Endodermal cell (in vitro differentiated cells): Measurements from ENCODE around the gene CUX1. TPM values are rescaled to one million over a fixed set of nuclear protein-coding genes. Genes with fewer than 3 reads are reported as not detected.

Experiments used
- DNase-seq: peaks from one replicate; pipeline ENCODE4 v3.0.0-alpha.2; 2017
- H3K27ac ChIP-seq: 2 replicates; pipeline ENCODE4 v1.5.1; 2013; ENCODE audit warnings: mild to moderate bottlenecking, low read depth, low read length, moderate library complexity
- H3K27me3 ChIP-seq: 2 replicates; pipeline ENCODE4 v1.6.1; 2013; ENCODE audit warnings: mild to moderate bottlenecking, low read length, moderate library complexity; ENCODE audit not compliant: insufficient read depth, control insufficient read depth, poor library complexity, severe bottlenecking
- H3K36me3 ChIP-seq: 2 replicates; pipeline ENCODE4 v1.7.0; 2013; ENCODE audit warnings: mild to moderate bottlenecking, low read length, moderate library complexity; ENCODE audit not compliant: control insufficient read depth, insufficient read depth
- H3K4me1 ChIP-seq: one replicate; pipeline ENCODE4 v1.7.0; 2013; ENCODE audit warnings: low read length; ENCODE audit not compliant: control insufficient read depth, insufficient read depth
- H3K4me3 ChIP-seq: 2 replicates; pipeline ENCODE4 v1.5.1; 2013; ENCODE audit warnings: mild to moderate bottlenecking, low read length, moderate library complexity
- H3K9ac ChIP-seq: 2 replicates; pipeline ENCODE4 v1.6.1; 2013; ENCODE audit warnings: mild to moderate bottlenecking, low read length, moderate library complexity; ENCODE audit not compliant: poor library complexity, severe bottlenecking; ENCODE audit errors: extremely low read depth
- H3K9me3 ChIP-seq: 2 replicates; pipeline ENCODE4 v1.6.1; 2013; ENCODE audit warnings: mild to moderate bottlenecking, low read length, moderate library complexity; ENCODE audit not compliant: control insufficient read depth
- H3K27ac Mint-ChIP-seq: 2 replicates; pipeline ENCODE4 v1.8.0; 2020; ENCODE audit warnings: mixed read lengths
- H3K27me3 Mint-ChIP-seq: 2 replicates; pipeline ENCODE4 v1.8.0; 2021; ENCODE audit warnings: mild to moderate bottlenecking, mixed read lengths; ENCODE audit not compliant: insufficient read depth
- H3K36me3 Mint-ChIP-seq: 2 replicates; pipeline ENCODE4 v1.8.0; 2020; ENCODE audit warnings: low read depth, mixed read lengths
- H3K4me1 Mint-ChIP-seq: 2 replicates; pipeline ENCODE4 v1.8.0; 2020; ENCODE audit warnings: mixed read lengths
- H3K4me3 Mint-ChIP-seq: 2 replicates; pipeline ENCODE4 v1.8.0; 2020; ENCODE audit warnings: mild to moderate bottlenecking, moderate library complexity, mixed read lengths
- H3K9me3 Mint-ChIP-seq: 2 replicates; pipeline ENCODE4 v1.8.0; 2020; ENCODE audit warnings: mild to moderate bottlenecking, mixed read lengths
- CTCF ChIP-seq: fragments of 200-600 bp; sonication (generic); conservative IDR thresholded peaks from 2 replicates; pipeline ENCODE4 v1.5.0; 2021; ENCODE audit warnings: antibody characterized with exemption, mild to moderate bottlenecking
- WGBS, 2 experiments: methylation state at CpG; one replicate each; pipeline versions ENCODE4 v1.1.5 to v1.1.7; 2013; ENCODE audit warnings: missing lambda C conversion rate in 2 of 2, mixed read lengths in 1 of 2; ENCODE audit not compliant: insufficient coverage in 1 of 2, insufficient read length in 1 of 2; 5-methylcytosine and 5-hydroxymethylcytosine counted together
- total RNA-seq, 2 donors: library from RNA; stranded (reverse); fragmentation: NEBNext Ultra II Directional in 1 of 2; extraction: Animal tissue kit (Norgen Biotek cat#: 25700) in 1 of 2; gene quantifications; 2 replicates in 1 of 2; 3 replicates in 1 of 2; pipeline ENCODE4 v1.2.1, GENCODE V29; 2021

CUX1 gene
- total RNA-seq, 2 donors from 2014 or later = 85.1 to 108 TPM

GRCh38 chr7:102101926-102102325, 284.5 kb downstream of the CUX1 start:
- no peak overlapping the region for H3K27ac ChIP-seq
- H3K4me3 ChIP-seq = no peak overlapping the region
- no peaks in the 10 kb centered on the region for H3K9me3 ChIP-seq
- Mint-ChIP-seq H3K4me3 (no peak overlapping the region), H3K27me3 (no peaks in the 10 kb centered on the region), H3K27ac (peak overlapping the region; percentile 49), H3K36me3 (peaks cover 66% of the 10 kb centered on the region), H3K4me1 (peaks cover 17% of the 10 kb centered on the region), H3K9me3 (no peaks in the 10 kb centered on the region)
- H3K27me3 ChIP-seq = no peaks in the 10 kb centered on the region
- H3K4me1 ChIP-seq = peaks cover 11% of the 10 kb centered on the region
- TF ChIP-seq CTCF = no peak
- H3K9ac ChIP-seq = no peak overlapping the region
- DNase-seq = peak; percentile 39
- peaks cover 58% of the 10 kb centered on the region for H3K36me3 ChIP-seq
- 96 to 99% methylated on average over 10 to 11 of the region's 11 CpGs for WGBS, 2 experiments

GRCh38 chr7:102103027-102103372, 285.6 kb downstream of the CUX1 start:
- H3K4me1 ChIP-seq = peaks cover 3% of the 10 kb centered on the region
- TF ChIP-seq CTCF = no peak
- DNase-seq = peak; percentile 35
- Mint-ChIP-seq H3K4me1 (peaks cover 6% of the 10 kb centered on the region), H3K9me3 (no peaks in the 10 kb centered on the region), H3K36me3 (peaks cover 72% of the 10 kb centered on the region), H3K27ac (no peak overlapping the region), H3K27me3 (no peaks in the 10 kb centered on the region), H3K4me3 (no peak overlapping the region)
- no peaks in the 10 kb centered on the region for H3K9me3 ChIP-seq
- peaks cover 65% of the 10 kb centered on the region for H3K36me3 ChIP-seq
- no peak overlapping the region for H3K4me3 ChIP-seq
- no peaks in the 10 kb centered on the region for H3K27me3 ChIP-seq
- WGBS, 2 experiments = 97 to 100% methylated on average over 1 to 5 of the region's 5 CpGs
- H3K9ac ChIP-seq = no peak overlapping the region
- H3K27ac ChIP-seq = no peak overlapping the region

- Histone ChIP-seq H3K9me3 (no peaks in the 10 kb centered on the region), H3K27ac (no peak overlapping the region), H3K36me3 (peaks cover 68% of the 10 kb centered on the region), H3K4me1 (no peaks in the 10 kb centered on the region), H3K9ac (no peak overlapping the region), H3K4me3 (no peak overlapping the region), H3K27me3 (no peaks in the 10 kb centered on the region)
- Mint-ChIP-seq H3K4me1 (no peaks in the 10 kb centered on the region), H3K36me3 (peaks cover 66% of the 10 kb centered on the region), H3K27me3 (no peaks in the 10 kb centered on the region), H3K4me3 (no peak overlapping the region), H3K9me3 (no peaks in the 10 kb centered on the region), H3K27ac (no peak overlapping the region)
- DNase-seq = peak; percentile 13
- WGBS, 2 experiments = 97 to 100% methylated on average over 4 to 5 of the region's 5 CpGs
- TF ChIP-seq CTCF = no peak
Observed at GRCh38 chr7:102104245-102104644, 286.8 kb downstream of the CUX1 start.
